NCI-H446 treated with DMSO at 0.1 percent for 48 hours (cell line): ENCODE results near the gene ABHD10.

Experiments used
- DNase-seq: peaks from one replicate; lab custom pipeline; 2025; lab: John Stamatoyannopoulos, UW

Gene ABHD10

DNA sequence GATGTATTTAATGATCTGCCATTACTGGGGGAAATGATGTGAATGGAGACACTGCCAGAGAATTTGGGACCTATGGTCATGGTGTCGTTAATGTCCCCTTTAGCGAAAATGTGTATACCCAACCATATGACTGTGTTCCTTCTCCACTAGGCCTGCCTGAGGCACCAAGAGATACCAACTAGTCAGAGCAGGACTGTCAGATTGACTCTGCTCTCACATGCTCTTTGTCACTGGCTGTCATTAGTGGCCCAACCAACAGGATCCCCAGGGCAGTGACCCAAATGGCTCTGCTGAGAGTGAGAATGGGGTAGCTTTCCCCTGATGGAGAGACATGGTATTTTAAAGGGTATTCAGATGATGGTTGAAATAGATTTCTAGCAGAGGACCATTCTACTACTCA is 22.7 kb downstream of the ABHD10 start:
- DNase-seq = no peak

DNA sequence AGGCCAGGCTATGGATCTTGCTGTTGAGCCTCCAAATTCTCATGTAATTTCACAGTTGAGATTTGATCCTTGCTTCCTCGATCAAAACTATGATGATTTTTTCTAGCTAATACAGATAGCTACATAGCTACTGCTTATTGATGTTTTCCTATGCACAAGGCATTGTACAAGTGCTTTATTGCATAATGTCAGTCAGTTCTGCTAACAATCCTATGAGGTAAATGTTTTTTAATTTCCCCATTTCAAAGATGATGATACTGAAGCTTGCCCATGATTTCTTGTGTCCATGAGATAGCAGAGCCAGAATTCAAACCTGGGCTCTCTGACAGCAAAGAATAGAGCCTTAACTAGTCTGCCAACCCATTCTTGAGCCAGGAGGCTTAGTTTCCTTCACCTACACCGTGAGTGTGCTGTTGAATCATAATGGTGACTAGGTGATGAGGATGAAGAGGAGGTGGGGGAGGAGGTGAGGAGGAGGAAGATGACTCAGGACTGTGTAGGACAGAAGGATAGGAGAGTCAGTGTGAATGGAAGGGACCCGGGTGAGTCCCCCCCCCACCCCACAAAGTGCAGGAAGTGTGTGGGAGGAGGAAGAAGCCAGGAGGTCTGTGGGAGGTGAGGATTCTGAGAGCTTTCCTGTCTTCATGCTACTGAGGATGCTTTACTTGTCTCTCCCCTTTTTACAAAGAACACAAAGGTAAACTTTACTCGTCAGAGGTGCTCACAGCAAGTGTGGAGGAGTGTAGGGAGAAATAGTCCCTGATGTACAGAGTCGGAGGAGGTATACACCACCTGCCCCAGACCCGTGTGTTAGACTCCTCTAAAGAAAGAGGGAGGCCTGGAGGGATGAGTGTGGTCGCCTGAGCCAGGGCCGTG is 23.5 kb downstream of the ABHD10 start:
- DNase-seq = no peak

DNA sequence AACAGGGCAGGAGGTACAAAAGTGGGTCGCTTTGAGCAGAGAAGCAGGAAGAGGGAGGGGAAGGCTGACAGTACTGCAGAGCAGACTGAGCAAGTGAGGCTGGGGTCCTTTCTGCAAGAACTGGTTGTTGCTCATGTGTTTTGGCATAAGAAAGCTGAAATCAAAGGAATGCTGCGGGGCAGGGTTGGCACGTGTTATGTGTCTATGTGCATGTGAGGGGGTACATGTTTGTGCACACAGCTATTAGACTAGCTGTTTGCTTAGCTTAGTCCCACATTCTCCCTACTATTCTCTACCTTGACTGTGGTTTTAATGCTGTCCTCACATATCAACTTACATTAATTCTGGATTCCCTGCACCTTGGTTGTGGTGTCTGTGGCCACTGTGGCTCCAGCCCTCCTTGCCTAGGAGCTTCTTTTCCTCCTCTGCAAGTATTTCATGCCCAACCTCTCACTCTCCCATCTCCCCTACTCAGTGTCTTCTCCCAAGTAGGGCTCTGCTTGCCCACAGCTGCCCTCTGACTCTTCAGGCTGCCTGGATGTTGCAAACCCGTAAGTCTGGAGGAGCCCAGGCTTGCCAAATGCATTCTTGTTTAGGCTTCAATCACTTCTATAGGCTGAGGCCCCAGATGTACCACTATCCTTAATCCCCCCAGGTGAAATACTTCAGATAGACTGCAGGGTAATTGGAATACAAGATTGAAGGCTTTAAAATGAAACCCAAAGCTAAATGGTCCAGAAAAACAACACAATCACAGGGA is 24.7 kb downstream of the ABHD10 start:
- no peak for DNase-seq

DNA sequence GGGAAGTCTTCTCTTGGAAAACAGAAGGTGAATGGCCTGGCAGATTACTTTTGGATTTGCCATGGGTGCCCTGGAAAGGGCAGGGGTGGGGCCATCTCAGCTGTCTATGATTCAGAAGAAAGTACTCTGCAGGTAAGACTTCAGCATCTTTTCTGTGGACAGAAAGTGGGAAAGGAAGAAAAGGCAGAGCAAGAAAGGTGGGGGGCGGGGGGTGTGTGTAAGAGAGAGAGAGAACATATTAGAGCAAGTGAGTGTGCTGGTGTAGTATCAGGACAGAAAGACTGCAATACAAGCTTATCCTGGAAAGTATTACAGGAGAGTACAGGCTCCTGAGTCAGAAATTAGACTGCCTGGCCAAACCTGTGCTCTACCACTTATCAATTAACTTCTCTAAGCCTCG is 25.4 kb downstream of the ABHD10 start:
- DNase-seq = no peak

DNA sequence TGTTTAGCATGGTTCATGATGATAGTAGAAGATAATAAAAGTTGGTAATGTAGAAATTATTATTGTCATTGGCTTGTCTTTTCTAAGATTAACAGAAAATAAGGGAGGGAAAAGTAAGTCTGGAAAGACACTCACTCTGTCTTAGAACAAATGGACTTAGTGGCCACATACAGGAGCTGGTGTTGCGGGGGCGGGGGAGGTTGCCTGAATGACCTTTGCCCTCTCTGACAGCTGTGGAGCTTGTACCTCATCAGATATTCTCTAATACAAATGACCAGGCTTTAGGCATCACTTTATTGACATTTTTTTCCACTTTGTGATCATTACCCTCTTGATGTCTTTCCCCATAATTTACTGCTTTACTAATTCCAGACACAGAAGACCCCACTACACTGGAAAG is 25.8 kb downstream of the ABHD10 start:
- no peak for DNase-seq

DNA sequence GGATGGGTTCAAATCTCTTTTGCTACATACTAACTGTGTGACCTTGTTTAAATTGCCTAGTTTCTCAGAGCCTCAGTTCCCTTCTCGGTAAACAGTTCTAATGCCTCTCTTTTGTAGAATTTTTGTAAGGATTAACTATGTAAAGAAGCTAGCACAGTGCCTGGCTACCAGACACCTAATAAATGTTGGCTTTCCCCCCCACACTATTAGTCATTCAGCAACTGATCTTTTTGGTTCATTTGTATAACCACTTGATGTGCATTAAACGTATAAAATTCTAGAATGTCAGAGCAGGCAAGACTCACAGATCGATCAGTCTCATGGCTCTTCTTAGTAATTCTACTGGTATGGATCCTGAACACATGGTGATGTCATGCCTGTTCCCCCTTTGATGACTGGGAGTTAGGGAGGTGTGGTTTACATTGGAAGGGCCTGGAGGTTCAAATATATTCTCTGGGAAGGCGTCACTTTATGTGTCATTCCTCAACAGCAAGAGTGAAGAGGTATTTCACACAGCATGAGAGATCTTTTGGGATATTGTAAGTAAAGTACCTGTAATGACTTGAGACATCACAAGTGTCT is 26.4 kb downstream of the ABHD10 start:
- no peak for DNase-seq

DNA sequence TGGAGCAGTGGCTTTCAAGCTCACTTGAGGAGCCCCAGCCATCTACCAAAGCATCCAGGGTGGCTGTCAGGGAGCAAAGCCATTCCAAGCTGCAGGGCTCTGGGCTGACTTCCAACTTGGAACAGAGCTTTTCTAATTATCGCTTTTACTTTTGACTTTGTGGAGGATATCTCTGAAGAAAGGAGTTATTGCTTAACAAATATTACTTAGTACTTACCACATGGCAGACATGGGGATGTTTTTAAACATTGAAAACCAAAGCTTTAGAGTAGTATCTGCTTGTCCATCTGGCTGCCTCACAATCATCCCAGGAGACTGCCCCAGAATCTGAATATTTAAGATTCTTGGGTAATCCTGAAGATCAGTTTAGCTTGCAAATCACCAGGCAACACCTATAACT is 28.8 kb downstream of the ABHD10 start:
- DNase-seq = peak; percentile 9

DNA sequence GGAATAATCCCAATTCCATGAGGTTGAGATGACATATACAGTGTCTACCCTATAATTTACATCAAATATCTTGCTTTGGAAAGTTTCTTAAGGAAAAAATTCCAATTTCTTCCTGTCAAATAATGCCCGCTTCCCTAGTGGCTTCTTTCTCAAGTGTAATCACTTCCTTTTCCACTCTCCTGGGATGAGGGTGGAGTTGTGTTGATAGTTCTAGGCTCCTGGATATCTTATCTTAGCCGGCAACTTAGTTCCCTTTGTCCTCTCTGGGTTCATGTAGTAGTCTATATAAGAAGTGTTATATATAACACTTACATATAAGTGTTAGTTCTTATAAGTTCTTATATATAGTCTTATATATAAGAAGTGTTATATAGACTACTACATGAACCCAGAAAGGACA is 30.8 kb downstream of the ABHD10 start:
- DNase-seq = no peak

DNA sequence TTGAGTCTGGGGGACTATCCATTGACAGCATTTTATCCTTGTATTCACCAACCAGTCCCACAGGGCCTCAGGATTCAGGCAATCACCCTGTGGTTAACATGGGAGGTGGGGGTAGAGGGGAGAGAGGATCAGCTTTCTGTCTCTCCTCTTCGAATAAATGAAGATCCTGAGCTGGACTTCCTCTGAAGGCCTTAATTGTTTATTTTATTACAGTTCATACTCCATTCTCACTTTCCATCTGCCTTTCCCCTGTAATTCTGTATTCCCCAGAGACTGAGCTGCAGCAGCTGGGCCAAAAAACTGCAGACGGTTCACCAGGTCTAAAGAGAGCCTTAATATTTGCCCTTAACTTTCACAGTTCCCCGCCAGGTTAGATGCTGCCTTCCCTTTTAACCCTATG is 31.8 kb downstream of the ABHD10 start:
- peak; percentile 54 for DNase-seq

DNA sequence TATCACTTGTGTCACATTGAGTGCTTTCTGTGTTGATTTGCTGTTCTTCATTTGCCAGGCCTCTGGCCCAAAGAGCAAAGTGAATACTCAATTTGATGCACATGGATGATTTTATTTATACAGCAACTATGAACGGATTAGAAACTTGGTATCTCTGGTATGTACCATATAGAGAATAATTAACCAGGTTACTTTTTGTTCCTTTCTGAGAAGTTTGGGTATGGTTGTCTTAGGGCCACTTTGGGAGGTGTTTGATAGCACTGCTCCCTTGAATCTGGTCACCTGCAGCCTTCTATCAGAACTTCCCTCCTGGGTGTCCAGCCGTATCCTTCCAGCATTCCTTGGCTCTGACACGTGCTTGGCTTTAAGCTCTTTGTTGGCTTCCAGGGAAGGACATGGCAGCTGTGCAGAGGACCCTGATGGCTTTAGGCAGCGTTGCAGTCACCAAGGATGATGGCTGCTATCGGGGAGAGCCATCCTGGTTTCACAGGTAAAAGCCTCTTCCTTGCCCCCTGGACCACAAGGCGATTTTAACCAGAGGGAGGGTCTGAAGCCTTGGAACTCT is 32.6 kb downstream of the ABHD10 start:
- DNase-seq = no peak

DNA sequence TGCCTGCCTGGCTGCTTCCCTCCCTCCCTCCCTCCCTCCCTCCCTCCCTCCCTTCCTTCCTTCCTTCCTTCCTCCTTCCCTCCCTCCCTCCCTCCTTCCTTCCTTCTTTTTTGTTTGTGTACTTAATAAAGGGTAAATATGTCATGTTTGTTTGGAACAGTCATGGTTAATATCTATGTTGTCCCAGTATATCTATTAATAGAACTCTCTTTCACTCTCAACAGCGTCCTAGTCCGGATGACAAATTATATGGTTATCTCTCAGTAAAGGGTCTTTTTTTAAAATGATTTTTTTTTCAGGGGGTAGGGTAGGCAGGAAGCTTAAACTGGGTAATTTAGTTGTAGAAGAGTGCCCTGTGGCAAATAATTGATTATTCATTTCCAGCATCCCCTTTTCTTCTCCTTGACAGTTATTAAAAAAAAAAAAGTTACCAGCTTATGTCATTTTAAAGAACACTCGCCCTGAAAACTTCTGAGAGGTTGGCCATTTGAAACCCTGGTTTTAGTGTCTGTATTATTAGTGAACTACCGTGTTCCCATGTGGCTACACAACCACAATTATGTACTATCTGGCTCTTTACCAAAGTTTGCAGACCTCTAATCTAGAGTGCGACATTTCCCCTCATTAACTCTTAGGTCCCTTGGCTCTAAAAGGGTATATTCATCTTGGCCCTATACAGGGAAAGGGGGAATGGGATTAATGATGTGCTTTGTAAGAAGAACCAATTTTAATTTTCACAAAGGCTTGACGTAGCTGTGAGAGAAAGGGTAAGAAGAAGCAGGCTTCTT is 33.6 kb downstream of the ABHD10 start:
- no peak for DNase-seq

DNA sequence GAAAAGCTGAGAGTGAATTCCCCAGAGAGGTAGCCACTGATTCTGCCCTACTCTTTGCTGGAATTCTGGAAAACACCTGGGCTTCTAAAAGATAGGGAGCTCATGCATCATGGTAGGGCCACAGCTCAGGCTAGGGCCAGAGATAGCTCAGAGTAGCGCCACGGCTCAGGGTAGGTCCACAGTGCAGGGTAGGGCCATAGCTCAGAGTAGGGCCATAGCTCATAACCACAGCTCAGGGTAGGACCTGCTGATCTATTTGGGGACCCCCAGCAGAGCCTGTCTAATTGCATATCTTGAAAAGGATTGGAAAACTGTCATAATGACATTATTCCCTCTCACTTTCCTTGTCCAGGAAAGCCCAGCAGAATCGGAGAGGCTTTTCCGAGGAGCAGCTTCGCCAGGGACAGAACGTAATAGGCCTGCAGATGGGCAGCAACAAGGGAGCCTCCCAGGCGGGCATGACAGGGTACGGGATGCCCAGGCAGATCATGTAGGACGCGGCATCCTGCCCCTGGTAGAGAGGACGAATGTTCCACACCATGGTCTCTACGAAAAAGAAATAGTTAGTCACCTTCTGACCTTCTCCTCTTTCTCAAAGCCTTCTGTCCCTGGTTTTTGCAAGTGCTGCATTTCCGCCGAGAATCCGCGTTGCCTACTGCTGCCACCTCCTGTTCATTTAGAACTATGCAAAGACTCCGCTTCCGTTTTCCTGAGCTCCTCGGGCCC is 34.4 kb downstream of the ABHD10 start:
- peak; percentile 36 for DNase-seq

DNA sequence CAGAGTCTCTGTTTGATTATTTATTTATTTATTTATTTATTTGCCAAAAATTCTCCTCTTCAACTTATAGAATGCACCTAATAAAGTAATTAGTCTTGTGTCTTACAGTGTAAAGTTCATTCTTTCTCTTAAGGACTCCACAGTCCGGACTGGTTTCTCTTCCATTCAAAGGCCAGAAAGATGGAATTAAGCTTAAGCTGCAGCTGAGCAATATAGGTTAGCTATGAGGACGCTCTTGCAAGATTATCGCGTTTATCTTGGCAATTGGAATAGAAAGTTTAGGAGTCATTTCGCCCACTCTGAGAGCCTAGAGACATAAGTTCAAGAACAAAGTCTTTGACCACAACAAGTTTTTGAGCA is 34.9 kb downstream of the ABHD10 start:
- no peak for DNase-seq

DNA sequence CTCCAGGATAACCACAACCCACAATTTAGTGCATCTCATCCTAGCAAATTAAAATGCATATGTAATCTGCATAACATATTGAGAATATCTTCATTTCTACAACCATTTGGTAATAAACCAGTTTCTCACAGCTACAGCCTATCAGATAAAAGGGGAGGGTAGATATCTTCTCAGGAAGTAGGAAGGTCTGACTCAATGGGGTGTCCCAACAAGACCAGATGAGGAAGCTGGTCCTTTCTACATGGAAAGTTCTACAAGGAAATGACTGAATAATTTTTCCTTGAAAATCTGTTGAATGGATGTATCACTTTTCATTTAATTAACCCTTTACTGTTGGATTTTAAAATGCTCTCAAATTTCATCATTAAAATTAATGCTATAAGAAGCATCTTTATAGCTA is 38.3 kb downstream of the ABHD10 start:
- DNase-seq = no peak

DNA sequence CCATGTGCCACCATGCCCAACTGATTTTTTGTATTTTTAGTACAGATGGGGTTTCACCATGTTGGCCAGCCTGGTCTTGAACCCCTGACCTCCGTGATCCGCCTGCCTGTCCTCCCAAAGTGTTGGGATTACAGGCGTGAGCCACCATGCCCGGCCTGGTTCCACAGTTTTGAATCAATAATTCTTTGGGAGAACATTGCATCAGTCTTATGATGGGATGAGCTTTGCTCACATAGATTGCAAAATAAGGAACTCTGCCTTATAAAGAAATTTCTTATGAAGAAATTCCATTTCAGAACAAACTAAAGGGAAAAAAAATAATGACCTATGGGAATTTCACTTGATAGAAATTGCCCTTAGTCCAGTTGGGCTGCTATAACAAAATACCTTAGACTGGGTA is 39.9 kb downstream of the ABHD10 start:
- DNase-seq = no peak

DNA sequence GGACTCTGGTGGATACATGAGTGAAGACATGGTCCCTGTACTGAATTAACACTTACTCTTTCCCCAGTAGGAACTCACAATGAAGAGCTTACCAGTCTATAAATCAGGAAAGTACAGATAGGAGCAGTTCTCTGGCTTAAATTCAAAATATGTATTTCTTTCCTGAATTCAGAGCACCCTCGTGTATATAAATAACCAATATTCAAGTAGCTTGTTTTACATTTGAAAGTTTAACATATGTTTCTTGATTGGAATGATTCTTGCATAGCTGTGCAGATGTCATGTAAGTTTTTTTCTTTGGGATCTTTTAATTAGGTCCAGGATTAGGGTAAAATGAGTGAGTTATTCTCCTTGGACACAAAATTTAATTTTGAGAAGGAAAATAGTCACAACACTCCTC is 40.9 kb downstream of the ABHD10 start:
- DNase-seq = no peak

DNA sequence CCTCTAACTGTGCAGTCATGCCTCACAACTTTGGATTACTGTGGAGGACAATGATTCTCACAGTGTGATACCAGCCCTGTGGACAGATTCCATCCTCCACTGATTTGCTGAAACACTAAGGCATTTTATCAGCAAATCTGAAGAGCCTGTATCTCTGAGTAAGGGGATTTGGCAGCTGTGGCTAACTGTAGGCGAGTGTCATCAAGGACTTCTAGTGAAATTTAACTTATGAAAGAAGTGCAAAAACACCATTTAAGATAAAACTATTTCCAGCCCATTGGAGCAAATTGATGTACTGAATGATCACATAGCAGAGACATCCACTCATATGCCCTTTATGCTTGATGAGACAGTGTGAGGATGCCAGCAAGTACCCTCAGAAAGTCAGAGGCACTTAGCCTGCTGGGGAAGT is 41.9 kb downstream of the ABHD10 start:
- DNase-seq = no peak

DNA sequence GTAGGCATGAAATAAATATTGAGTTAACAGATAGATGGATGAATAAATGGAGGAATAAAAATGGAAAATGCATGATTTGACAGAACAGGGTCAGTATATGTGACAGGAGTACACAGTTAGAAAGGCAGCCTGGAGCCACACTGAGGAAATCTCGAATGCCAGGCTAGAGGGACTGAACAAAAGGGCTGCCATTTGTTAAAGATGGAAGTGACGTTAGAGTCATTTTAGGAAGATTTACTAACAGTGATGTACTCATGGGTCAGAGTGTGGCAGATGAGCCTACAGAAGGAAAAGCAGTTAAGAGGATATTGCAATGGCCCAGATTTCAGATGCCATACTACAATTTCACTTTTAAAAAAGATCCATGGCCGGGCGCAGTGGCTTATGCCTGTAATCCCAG is 48.3 kb downstream of the ABHD10 start:
- DNase-seq = no peak

DNA sequence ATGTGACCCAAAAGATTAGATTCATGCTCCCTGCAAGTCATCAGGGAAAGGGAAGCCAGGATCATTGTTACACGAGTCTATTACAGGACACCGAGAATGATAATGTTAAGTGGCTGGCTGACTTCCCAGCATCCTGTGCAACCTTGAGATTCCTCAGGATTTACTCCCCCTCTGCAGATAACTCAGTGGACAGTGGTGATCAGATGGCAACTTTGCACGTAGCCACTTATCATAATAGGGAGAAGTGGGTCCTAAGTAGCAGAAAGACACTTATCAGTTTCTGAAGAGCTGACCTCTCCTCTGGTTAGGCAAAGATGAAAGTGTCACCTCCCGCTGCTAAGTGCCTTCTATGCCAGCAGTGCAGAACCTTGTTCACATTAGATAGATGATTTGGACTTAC is 49.0 kb downstream of the ABHD10 start:
- no peak for DNase-seq

DNA sequence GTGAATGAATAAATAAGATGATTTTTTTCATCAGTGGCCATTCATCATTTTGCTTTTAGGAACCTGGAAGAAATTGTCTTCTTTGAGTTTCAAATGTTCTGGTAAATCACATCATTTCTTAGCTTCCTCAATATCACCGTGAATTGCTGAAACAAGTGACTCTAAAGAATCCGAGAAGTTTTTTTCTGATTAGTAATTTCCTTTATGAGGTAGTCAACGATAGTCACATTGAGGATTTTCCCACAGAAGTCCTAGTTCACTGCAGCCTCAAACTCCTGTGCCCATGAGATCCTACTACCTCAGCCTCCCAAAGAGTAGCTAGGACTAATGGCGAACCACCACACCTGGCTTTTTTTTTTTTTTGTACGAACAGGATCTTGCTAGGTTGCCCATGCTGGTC is 52.1 kb downstream of the ABHD10 start:
- no peak for DNase-seq

DNA sequence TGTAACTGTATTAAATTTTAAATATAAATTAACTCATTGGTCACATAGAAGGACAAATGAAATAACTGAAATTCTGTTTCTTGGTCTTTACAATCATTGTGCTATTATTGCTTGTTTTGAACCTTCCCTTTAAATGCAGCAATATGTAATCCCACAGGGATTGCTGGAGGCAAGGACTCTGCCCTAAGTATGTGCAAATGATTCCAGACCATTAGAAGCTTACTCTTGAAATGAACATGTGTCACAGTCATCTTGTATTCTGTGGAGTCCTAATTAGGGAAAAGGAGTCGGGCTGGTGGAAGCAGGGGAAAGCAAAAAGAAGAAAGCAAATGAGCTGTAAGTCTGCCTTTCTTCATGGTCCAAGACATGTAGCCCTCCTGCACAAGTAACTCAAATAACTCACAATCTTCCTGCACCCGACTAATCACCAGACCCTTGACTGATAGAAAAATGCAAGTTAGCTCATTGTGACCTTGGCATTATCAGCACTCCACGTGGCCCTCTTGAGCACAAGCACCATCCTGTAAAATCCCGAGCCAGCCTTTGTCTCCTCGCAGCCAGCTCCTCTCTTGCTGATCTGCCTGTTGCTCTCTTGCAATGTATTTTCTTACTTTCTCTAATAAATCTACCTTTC is 53.4 kb downstream of the ABHD10 start:
- no peak for DNase-seq
